GM23338 (cell line): ENCODE measurements around the gene ERO1B. TPM values are rescaled to one million over a fixed set of nuclear protein-coding genes. Genes with fewer than 3 reads are reported as not detected.

ENCODE experiments used
- ATAC-seq: fragments of 200-7000 bp; cut with Tn5 transposase; 3 replicates; pipeline ENCODE4 v1.9.1; 2020
- DNase-seq: peaks from one replicate; pipeline ENCODE4 v3.0.0-alpha.2; 2015; ENCODE audit warnings: low spot score
- H2AFZ ChIP-seq: fragments of 200-600 bp; sonication (generic); 2 replicates; pipeline ENCODE4 v1.8.0; 2016; ENCODE audit warnings: antibody characterized with exemption, mild to moderate bottlenecking, moderate library complexity
- H3F3A ChIP-seq: fragments of 200-600 bp; sonication (generic); replicated peaks from 2 replicates; pipeline ENCODE4 v1.8.0; 2017; ENCODE audit warnings: antibody characterized with exemption, mixed run types, low read depth
- H3K27ac ChIP-seq: fragments of 200-600 bp; sonication (generic); 2 replicates; pipeline ENCODE4 v1.6.1; 2016; ENCODE audit warnings: low read depth
- H3K27me3 ChIP-seq: fragments of 200-600 bp; sonication (generic); 2 replicates; pipeline ENCODE4 v1.8.0; 2016; ENCODE audit warnings: mild to moderate bottlenecking, mixed run types, moderate library complexity; ENCODE audit not compliant: insufficient read depth
- H3K36me3 ChIP-seq: fragments of 200-600 bp; sonication (generic); 2 replicates; pipeline ENCODE4 v1.8.0; 2016; ENCODE audit warnings: mild to moderate bottlenecking; ENCODE audit not compliant: insufficient read depth
- H3K4me1 ChIP-seq: fragments of 200-600 bp; sonication (generic); 2 replicates; pipeline ENCODE4 v1.8.0; 2016; ENCODE audit warnings: mild to moderate bottlenecking, moderate library complexity; ENCODE audit not compliant: insufficient read depth
- H3K4me2 ChIP-seq: fragments of 200-600 bp; sonication (generic); 2 replicates; pipeline ENCODE4 v1.7.1; 2017; ENCODE audit warnings: mixed run types
- H3K4me3 ChIP-seq: fragments of 200-600 bp; sonication (generic); 2 replicates; pipeline ENCODE4 v1.6.1; 2016; ENCODE audit warnings: mixed run types
- H3K79me2 ChIP-seq: fragments of 200-600 bp; sonication (generic); replicated peaks from 2 replicates; pipeline ENCODE4 v1.8.0; 2017; ENCODE audit warnings: mild to moderate bottlenecking; ENCODE audit not compliant: insufficient read depth
- H3K9me2 ChIP-seq: fragments of 200-600 bp; sonication (generic); 2 replicates; pipeline ENCODE4 v1.8.0; 2017; ENCODE audit not compliant: insufficient read depth
- H4K20me1 ChIP-seq: fragments of 200-600 bp; sonication (generic); replicated peaks from 2 replicates; pipeline ENCODE4 v1.8.0; 2017; ENCODE audit warnings: mild to moderate bottlenecking; ENCODE audit not compliant: insufficient read depth
- H3K27ac Mint-ChIP-seq: 2 replicates; pipeline ENCODE4 v1.8.0; 2020; ENCODE audit warnings: inconsistent platforms, mild to moderate bottlenecking, moderate library complexity, mixed read lengths
- H3K27me3 Mint-ChIP-seq: 3 replicates; pipeline ENCODE4 v1.8.0; 2022; ENCODE audit warnings: low read depth, mild to moderate bottlenecking, moderate library complexity, mixed read lengths, inconsistent platforms; ENCODE audit not compliant: insufficient read depth, poor library complexity
- H3K36me3 Mint-ChIP-seq: 3 replicates; pipeline ENCODE4 v1.8.0; 2021; ENCODE audit warnings: low read depth, mild to moderate bottlenecking, inconsistent platforms, moderate library complexity, mixed read lengths
- H3K4me1 Mint-ChIP-seq: 3 replicates; pipeline ENCODE4 v1.8.0; 2020; ENCODE audit warnings: mild to moderate bottlenecking, inconsistent platforms, mixed read lengths
- H3K4me3 Mint-ChIP-seq: 3 replicates; pipeline ENCODE4 v1.8.0; 2021; ENCODE audit warnings: moderate library complexity, mild to moderate bottlenecking, inconsistent platforms, mixed read lengths
- H3K9me3 Mint-ChIP-seq: 3 replicates; pipeline ENCODE4 v1.8.0; 2020; ENCODE audit warnings: moderate library complexity, mild to moderate bottlenecking, inconsistent platforms, mixed read lengths
- EZH2phosphoT487 ChIP-seq: fragments of 200-600 bp; sonication (generic); IDR thresholded peaks from one replicate; pipeline ENCODE4 v1.8.1; 2018; ENCODE audit warnings: antibody characterized with exemption; ENCODE audit not compliant: unreplicated experiment
- NANOG ChIP-seq: IDR thresholded peaks from 2 replicates; pipeline ENCODE4 v1.6.1; 2016; ENCODE audit warnings: antibody characterized with exemption, borderline replicate concordance
- POLR2AphosphoS5 ChIP-seq: IDR thresholded peaks from 2 replicates; pipeline ENCODE4 v1.6.1; 2016; ENCODE audit warnings: antibody characterized with exemption, low read depth
- ZNF114 ChIP-seq: fragments of 250-450 bp; sonication (Bioruptor Pico); IDR thresholded peaks from 2 replicates; pipeline ENCODE4 v1.5.0; 2020; ENCODE audit warnings: mild to moderate bottlenecking, moderate library complexity
- ZNF462 ChIP-seq: fragments of 250-450 bp; sonication (Bioruptor Pico); IDR thresholded peaks from 2 replicates; pipeline ENCODE4 v1.5.0; 2020; ENCODE audit warnings: mild to moderate bottlenecking, moderate library complexity
- polyA plus RNA-seq: library from polyadenylated mRNA; unstranded; fragments of >200 nt; fragmentation: Nextera tagmentation; extraction: Ambion mirVana; gene quantifications from 2 replicates; pipeline ENCODE4 v1.2.1, GENCODE V29; 2016
- total RNA-seq: library from RNA; depleted of rRNA; stranded (reverse); fragments of >200 nt; shearing (Covaris generic); gene quantifications from 2 replicates; pipeline ENCODE4 v1.2.3, GENCODE V29; 2014

Gene ERO1B
- total and polyA plus RNA-seq, 2 experiments from 2014 or later, result 2.4 to 3.6 TPM

GRCh38 chr1:236288620-236288976 lies 6.8 kb upstream of the ERO1B start:
- H3K27me3 ChIP-seq, result no peaks in the 10 kb centered on the region
- no peaks in the 10 kb centered on the region for H3F3A ChIP-seq
- ATAC-seq (no peak), DNase-seq (no peak)
- Mint-ChIP-seq H3K4me1 (peaks cover 19% of the 10 kb centered on the region), H3K27me3 (peaks cover 3% of the 10 kb centered on the region), H3K36me3 (no peaks in the 10 kb centered on the region), H3K9me3 (no peaks in the 10 kb centered on the region), H3K27ac (no peak overlapping the region), H3K4me3 (no peak overlapping the region)
- no peak overlapping the region for H3K4me3 ChIP-seq
- peaks cover 12% of the 10 kb centered on the region; the same call in 1 of the 2 replicates for H3K4me1 ChIP-seq
- no peaks in the 10 kb centered on the region for H3K9me2 ChIP-seq
- TF ChIP-seq ZNF114 (CRISPR knock-in tag), result no peak
- no peak for TF ChIP-seq EZH2phosphoT487
- no peak for TF ChIP-seq ZNF462
- TF ChIP-seq POLR2AphosphoS5, result no peak
- H2AFZ ChIP-seq, result peak overlapping the region; percentile 8; the same call in 1 of the 2 replicates
- H3K36me3 ChIP-seq, result no peaks in the 10 kb centered on the region
- H3K79me2 ChIP-seq, result no peaks in the 10 kb centered on the region
- H3K27ac ChIP-seq, result no peak overlapping the region
- H4K20me1 ChIP-seq, result no peaks in the 10 kb centered on the region
- H3K4me2 ChIP-seq, result no peak overlapping the region

GRCh38 chr1:236287757-236288619 lies 6.2 kb upstream of the ERO1B start:
- Mint-ChIP-seq H3K27me3 (peaks cover 3% of the 10 kb centered on the region), H3K27ac (no peak overlapping the region), H3K9me3 (no peaks in the 10 kb centered on the region), H3K4me3 (no peak overlapping the region; the same call in 2 of the 3 replicates), H3K36me3 (no peaks in the 10 kb centered on the region), H3K4me1 (peaks cover 19% of the 10 kb centered on the region)
- Histone ChIP-seq H3K4me3 (no peak overlapping the region), H2AFZ (peak overlapping the region; percentile 50), H3K27me3 (peaks cover 3% of the 10 kb centered on the region; the same call in 1 of the 2 replicates), H4K20me1 (no peaks in the 10 kb centered on the region), H3K4me1 (peaks cover 12% of the 10 kb centered on the region; the same call in 1 of the 2 replicates), H3K27ac (no peak overlapping the region), H3K4me2 (no peak overlapping the region), H3K36me3 (no peaks in the 10 kb centered on the region), H3K9me2 (no peaks in the 10 kb centered on the region), H3F3A (no peaks in the 10 kb centered on the region), H3K79me2 (no peaks in the 10 kb centered on the region)
- ATAC-seq, result peak; percentile 98
- TF ChIP-seq EZH2phosphoT487 (no peak), NANOG (no peak), ZNF114 (CRISPR knock-in tag) (no peak), POLR2AphosphoS5 (peak; percentile 82)
- peak; percentile 94 for DNase-seq
